COR-L47 (cell line): Measurements from ENCODE around the gene TMPRSS3.

Experiments
- DNase-seq: peaks from one replicate; lab custom pipeline; 2025; lab: John Stamatoyannopoulos, UW

TMPRSS3 gene

GRCh38 chr21:42370894-42371654, 24.8 kb downstream of the TMPRSS3 start:
- no peak for DNase-seq

DNA sequence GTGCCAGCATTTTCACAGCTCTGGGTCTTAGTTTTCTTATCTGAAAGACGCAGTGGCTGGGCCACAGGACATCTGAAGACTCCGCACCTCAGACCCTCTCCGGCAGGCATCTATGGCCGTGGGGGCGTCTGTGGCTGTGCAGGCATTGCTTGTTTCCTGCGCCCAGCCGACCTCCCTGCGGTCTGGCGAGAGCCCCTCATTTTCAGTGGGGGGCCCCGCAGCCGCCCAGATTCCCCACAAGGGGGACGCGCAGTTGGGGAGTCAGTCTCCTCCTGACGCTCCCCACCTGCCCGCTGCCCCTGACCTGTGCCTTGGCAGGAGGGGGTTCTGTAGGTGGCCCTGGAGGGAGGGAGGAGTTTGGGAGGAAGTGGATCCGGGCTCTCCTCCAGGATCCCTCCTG, 26.0 kb downstream of the TMPRSS3 start:
- no peak for DNase-seq

GRCh38 chr21:42367367-42368165, 28.3 kb downstream of the TMPRSS3 start:
- no peak for DNase-seq

DNA sequence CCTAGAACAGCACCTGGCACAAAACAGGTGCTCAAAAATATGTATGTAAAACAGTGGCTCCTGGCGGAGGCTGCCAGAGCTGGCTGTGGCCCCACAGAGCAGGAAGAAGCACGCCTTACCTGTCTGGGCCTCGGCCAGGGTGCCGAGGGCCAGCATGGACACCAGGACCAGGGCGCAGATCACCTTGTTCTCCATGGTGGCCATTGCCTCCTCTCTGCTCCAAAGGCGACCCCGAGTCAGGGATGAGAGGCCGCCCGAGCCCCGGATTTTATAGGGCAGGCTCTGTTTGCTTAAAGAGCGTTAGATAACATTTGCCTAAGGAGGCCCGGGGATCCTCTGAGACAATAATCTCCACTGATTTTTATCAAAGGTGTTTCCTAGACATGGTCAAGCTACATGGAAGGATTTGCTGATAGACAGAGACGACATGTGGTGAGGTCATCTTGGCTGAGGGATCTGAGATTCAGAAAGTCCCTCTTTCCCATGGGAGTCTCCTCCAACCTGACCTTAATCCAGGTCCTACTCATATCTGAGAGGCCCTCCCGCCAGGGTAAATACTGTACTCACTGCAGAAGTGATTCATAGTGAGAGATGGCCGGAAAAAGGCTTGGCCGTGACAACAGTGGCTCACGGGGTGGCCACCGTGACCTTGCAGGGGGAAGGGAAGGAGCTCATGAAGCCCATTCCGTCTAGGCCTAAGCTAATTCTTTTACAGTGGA, 29.4 kb downstream of the TMPRSS3 start, which contains the start of gene TFF1:
TFF1 (minus strand) TSS at position 244 of the 719 bp plus-strand sequence; CDS start at position 204, 40 bp downstream.
- DNase-seq, result no peak

- DNase-seq, result no peak
Measured at GRCh38 chr21:42365770-42366169, 30.1 kb downstream of the TMPRSS3 start.

GRCh38 chr21:42364304-42364865, 31.5 kb downstream of the TMPRSS3 start:
- no peak for DNase-seq

GRCh38 chr21:42363312-42363711, 32.5 kb downstream of the TMPRSS3 start:
- no peak for DNase-seq

- DNase-seq, result no peak
Measured at GRCh38 chr21:42362700-42363099, 33.2 kb downstream of the TMPRSS3 start.

DNA sequence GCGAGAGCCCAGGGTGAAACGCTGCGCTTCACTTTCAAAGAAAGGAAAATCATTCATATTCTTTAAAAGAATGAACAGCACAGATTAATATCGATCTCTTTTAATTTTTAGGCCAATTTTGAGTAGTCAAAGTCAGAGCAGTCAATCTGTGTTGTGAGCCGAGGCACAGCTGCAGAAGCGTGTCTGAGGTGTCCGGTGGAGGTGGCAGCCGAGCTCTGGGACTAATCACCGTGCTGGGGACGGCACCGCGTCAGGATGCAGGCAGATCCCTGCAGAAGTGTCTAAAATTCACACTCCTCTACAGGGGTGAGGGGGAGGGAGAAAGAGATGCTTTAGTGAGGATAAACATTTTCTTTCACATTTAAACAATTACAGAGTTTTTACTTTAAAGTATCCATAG, 33.7 kb downstream of the TMPRSS3 start:
- DNase-seq, result no peak

DNA sequence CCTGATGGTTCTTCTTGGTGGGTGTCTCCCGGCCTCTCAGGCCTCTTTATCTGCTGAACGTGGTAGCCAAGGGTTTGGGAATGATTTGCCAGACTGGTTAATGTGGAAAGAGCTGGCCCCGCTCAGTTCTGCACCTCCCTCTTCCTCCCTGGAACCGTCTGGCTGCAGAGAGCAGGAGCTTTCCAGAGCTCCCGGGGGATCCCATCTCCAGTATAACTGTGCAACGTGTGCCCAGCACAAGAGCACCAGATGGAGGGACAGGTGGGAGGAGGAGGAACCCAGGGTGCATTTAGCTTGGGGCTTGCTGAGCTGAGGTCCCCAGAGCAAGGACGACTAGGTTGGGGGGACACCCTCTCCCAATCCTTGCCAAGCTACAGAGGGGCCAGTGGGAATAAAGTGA, 34.6 kb downstream of the TMPRSS3 start:
- DNase-seq, result no peak

- DNase-seq, result no peak
Measured at GRCh38 chr21:42360317-42360716, 35.5 kb downstream of the TMPRSS3 start.

- DNase-seq, result no peak
Measured at GRCh38 chr21:42358937-42359336, 36.9 kb downstream of the TMPRSS3 start.

DNA sequence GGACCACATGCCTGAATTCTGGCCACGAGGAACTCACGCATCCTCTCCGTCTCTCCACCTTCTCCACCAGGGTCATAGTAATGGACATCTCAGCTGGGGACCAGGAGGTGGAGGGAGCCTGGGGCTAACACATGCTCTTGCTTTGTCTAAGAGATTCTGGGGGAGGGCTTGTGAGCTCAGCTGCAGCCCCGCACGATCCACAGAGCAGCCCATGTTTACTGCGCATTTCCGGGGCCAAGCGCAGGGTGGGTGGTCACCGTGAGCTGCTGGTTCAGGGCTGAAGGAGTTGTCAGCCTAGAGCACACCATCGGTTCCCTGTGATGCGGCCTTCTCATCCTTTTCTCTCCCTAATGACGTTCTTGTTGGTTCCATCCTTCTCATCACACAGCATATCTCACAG, 37.6 kb downstream of the TMPRSS3 start:
- no peak for DNase-seq

- DNase-seq, result no peak
Measured at GRCh38 chr21:42357307-42357706, 38.5 kb downstream of the TMPRSS3 start.

- DNase-seq, result no peak
Measured at GRCh38 chr21:42356650-42357049, 39.2 kb downstream of the TMPRSS3 start.

- no peak for DNase-seq
Measured at GRCh38 chr21:42356046-42356445, 39.8 kb downstream of the TMPRSS3 start.

GRCh38 chr21:42353623-42354022, 42.2 kb downstream of the TMPRSS3 start:
- no peak for DNase-seq

GRCh38 chr21:42352441-42353095, 43.3 kb downstream of the TMPRSS3 start:
- no peak for DNase-seq

DNA sequence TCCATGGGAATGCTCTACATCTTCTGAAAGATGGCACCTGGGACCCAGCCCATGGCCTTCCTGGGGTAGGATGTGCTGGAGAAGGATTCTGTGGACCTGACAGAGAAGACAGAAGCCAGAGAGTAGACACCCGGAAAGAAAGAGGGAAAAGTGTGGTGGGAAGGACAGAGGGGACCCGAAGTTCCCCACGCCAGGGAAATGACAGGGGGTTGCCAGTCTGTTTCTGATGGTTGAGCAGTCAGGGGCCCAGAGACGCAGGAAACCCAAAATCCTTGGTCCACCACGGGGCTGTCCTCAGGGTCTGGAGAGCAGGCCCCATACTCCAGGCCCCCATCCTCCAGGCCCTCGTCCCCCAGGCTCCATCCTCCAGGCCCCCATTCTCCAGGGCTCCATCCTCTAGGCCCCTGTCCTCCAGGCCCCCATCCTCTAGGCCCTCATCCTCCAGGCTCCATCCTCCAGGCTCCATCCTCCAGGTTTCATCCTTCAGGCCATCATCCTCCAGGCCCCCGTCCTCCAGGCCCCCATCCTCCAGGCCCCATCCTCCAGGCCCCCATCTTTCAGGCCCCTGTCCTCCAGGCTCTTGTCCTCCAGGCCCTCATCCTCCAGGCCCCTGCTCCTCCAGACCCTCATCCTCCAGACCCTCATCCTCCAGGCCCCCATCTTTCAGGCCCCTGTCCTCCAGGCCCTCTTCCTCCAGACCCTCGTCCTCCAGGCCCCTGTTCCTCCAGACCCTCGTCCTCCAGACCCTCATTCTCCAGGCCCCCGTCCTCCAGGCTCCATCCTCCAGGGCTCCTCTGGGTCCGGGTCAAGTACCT, 44.0 kb downstream of the TMPRSS3 start:
- no peak for DNase-seq

DNA sequence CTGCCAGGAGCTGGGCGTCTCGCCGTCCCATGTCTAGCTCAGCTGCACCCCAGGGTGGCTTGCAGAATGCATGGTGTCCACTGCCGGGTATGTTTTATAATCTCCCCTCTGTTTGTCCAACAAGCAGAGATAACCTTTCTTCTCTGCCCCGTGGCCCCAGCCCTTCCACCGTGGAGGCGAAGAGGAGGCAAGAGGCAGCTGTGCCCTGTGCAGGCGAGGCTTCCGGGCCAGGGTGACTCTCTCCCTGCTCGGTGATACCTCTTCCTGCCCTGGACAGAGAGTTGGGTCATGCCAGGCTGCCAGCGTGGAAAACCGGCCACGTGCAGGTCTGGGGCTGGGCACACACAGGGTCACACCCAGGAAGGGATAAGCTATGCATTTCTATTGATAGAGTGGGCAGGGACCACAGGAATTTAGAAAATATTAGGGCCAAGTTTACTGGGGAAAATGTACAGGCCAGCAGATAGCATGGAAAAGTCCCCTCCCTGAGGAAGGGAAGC, 44.9 kb downstream of the TMPRSS3 start, which contains the start of gene TFF2:
TFF2 (minus strand) TSS at position 68 of the 500 bp plus-strand sequence; CDS start at position 31, 37 bp downstream.
- no peak for DNase-seq
